ENCODE results near the gene BAHCC1.

DNA sequence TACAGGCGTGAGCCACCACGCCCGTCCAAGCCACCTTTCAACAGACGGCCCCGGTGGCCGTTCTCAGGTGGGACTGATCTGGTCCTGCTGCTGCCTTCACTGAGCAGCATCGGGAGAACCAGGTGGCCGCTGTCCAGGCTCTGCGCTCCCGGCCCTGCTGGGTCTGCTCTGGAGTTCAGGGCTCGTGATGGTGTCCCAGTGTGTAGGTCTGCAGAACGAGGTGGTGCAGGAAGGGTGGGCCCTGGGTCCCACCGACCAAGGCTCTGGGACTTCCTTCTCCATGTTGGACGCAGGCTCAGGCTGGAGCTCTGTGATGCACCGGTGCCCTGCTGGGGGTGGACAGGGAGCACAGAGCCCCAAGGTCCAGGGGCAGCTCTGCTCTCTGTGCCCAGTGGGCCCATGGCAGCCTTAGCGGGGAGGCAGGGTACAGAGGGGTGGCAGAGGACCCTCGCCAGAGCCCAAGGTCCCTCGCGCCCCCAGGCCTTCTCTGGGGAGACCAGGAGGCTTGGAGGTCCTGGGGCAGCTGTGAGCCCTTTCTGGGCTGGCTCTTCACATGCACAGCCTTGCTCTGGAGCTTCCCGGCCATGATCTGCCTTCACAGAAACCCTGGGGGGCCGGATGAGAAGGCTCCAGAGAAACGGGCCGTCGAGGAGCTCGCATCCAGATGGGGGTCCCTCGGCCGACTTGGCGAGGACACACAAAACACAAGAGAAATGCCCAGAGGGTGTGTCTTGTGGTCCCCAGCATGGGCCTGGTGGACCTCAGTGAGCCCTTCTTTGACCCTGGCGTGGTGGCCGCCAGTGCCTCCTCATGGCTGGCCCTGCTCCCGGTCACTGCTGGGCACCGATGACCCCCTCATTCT lies 26.9 kb upstream of the BAHCC1 start:
- no peak for TF ChIP-seq POLR2A (IDR thresholded peaks at IDR 0.05)
- no peak for TF ChIP-seq EP300 (IDR thresholded peaks at IDR 0.05)
- TF ChIP-seq, protein P1, sequence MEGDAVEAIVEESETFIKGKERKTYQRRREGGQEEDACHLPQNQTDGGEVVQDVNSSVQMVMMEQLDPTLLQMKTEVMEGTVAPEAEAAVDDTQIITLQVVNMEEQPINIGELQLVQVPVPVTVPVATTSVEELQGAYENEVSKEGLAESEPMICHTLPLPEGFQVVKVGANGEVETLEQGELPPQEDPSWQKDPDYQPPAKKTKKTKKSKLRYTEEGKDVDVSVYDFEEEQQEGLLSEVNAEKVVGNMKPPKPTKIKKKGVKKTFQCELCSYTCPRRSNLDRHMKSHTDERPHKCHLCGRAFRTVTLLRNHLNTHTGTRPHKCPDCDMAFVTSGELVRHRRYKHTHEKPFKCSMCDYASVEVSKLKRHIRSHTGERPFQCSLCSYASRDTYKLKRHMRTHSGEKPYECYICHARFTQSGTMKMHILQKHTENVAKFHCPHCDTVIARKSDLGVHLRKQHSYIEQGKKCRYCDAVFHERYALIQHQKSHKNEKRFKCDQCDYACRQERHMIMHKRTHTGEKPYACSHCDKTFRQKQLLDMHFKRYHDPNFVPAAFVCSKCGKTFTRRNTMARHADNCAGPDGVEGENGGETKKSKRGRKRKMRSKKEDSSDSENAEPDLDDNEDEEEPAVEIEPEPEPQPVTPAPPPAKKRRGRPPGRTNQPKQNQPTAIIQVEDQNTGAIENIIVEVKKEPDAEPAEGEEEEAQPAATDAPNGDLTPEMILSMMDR (IDR thresholded peaks at IDR 0.05) = no peak
